Neuron (in vitro differentiated cells): Measurements from ENCODE around the gene SMYD2.

Experiments used
- H2AFZ ChIP-seq: one replicate; pipeline ENCODE4 v1.6.1; 2013; ENCODE audit warnings: low read depth, mild to moderate bottlenecking, inconsistent platforms, low read length, moderate library complexity
- H3K27me3 ChIP-seq: one replicate; pipeline ENCODE4 v1.6.1; 2013; ENCODE audit warnings: low read length; ENCODE audit not compliant: insufficient read depth
- H3K36me3 ChIP-seq: one replicate; pipeline ENCODE4 v1.6.1; 2013; ENCODE audit warnings: low read length; ENCODE audit not compliant: insufficient read depth
- H3K4me1 ChIP-seq: one replicate; pipeline ENCODE4 v1.6.1; 2013; ENCODE audit warnings: low read length; ENCODE audit not compliant: insufficient read depth
- H3K4me3 ChIP-seq: 2 replicates; pipeline ENCODE4 v1.5.1; 2013; ENCODE audit warnings: mild to moderate bottlenecking, low read length, moderate library complexity
- H3K9me3 ChIP-seq: one replicate; pipeline ENCODE4 v1.6.1; 2013; ENCODE audit warnings: low read length

The SMYD2 gene

GRCh38 chr1:214317300-214317699, 36.3 kb downstream of the SMYD2 start:
- Histone ChIP-seq H3K9me3 (no peaks in the 10 kb centered on the region), H3K36me3 (peaks cover 14% of the 10 kb centered on the region), H3K4me3 (no peak overlapping the region), H3K27me3 (no peaks in the 10 kb centered on the region), H2AFZ (no peak overlapping the region), H3K4me1 (peaks cover 16% of the 10 kb centered on the region)

- Histone ChIP-seq H3K9me3 (no peaks in the 10 kb centered on the region), H3K27me3 (no peaks in the 10 kb centered on the region), H3K4me3 (no peak overlapping the region), H3K36me3 (peaks cover 14% of the 10 kb centered on the region), H2AFZ (no peak overlapping the region), H3K4me1 (peaks cover 16% of the 10 kb centered on the region)
These were observed 36.8 kb downstream of the SMYD2 start for GRCh38 chr1:214317734-214318133.

- no peaks in the 10 kb centered on the region for H3K27me3 ChIP-seq
- peaks cover 16% of the 10 kb centered on the region for H3K4me1 ChIP-seq
- no peak overlapping the region for H2AFZ ChIP-seq
- H3K4me3 ChIP-seq: no peak overlapping the region
- no peaks in the 10 kb centered on the region for H3K9me3 ChIP-seq
- H3K36me3 ChIP-seq: peaks cover 14% of the 10 kb centered on the region
These were observed 37.4 kb downstream of the SMYD2 start for GRCh38 chr1:214318356-214318755.

- H3K36me3 ChIP-seq: peaks cover 14% of the 10 kb centered on the region
- H3K27me3 ChIP-seq: no peaks in the 10 kb centered on the region
- peaks cover 14% of the 10 kb centered on the region for H3K4me1 ChIP-seq
- H2AFZ ChIP-seq: no peak overlapping the region
- H3K4me3 ChIP-seq: no peak overlapping the region
- H3K9me3 ChIP-seq: no peaks in the 10 kb centered on the region
These were observed 38.2 kb downstream of the SMYD2 start for GRCh38 chr1:214318956-214319736.

GRCh38 chr1:214319938-214320337, 39.0 kb downstream of the SMYD2 start:
- H3K36me3 ChIP-seq: peaks cover 14% of the 10 kb centered on the region
- no peak overlapping the region for H2AFZ ChIP-seq
- no peaks in the 10 kb centered on the region for H3K9me3 ChIP-seq
- H3K27me3 ChIP-seq: no peaks in the 10 kb centered on the region
- H3K4me3 ChIP-seq: no peak overlapping the region
- H3K4me1 ChIP-seq: peaks cover 6% of the 10 kb centered on the region

GRCh38 chr1:214321705-214322453, 40.9 kb downstream of the SMYD2 start:
- no peaks in the 10 kb centered on the region for H3K9me3 ChIP-seq
- peaks cover 14% of the 10 kb centered on the region for H3K36me3 ChIP-seq
- H3K27me3 ChIP-seq: no peaks in the 10 kb centered on the region
- H3K4me1 ChIP-seq: peaks cover 4% of the 10 kb centered on the region
- no peak overlapping the region for H3K4me3 ChIP-seq
- no peak overlapping the region for H2AFZ ChIP-seq

GRCh38 chr1:214324896-214325800, 44.2 kb downstream of the SMYD2 start:
- peaks cover 3% of the 10 kb centered on the region for H3K4me1 ChIP-seq
- no peak overlapping the region for H2AFZ ChIP-seq
- H3K9me3 ChIP-seq: no peaks in the 10 kb centered on the region
- H3K4me3 ChIP-seq: no peak overlapping the region
- peaks cover 11% of the 10 kb centered on the region for H3K36me3 ChIP-seq
- no peaks in the 10 kb centered on the region for H3K27me3 ChIP-seq

- Histone ChIP-seq H3K36me3 (peaks cover 14% of the 10 kb centered on the region), H2AFZ (no peak overlapping the region), H3K27me3 (no peaks in the 10 kb centered on the region), H3K9me3 (no peaks in the 10 kb centered on the region), H3K4me3 (no peak overlapping the region), H3K4me1 (peaks cover 3% of the 10 kb centered on the region)
These were observed 45.4 kb downstream of the SMYD2 start for GRCh38 chr1:214326406-214326805.

- Histone ChIP-seq H2AFZ (no peak overlapping the region), H3K4me3 (no peak overlapping the region), H3K9me3 (no peaks in the 10 kb centered on the region), H3K36me3 (peaks cover 13% of the 10 kb centered on the region), H3K4me1 (peaks cover 3% of the 10 kb centered on the region), H3K27me3 (no peaks in the 10 kb centered on the region)
These were observed 46.6 kb downstream of the SMYD2 start for GRCh38 chr1:214327514-214327913.

- no peak overlapping the region for H3K4me3 ChIP-seq
- no peaks in the 10 kb centered on the region for H3K27me3 ChIP-seq
- peaks cover 3% of the 10 kb centered on the region for H3K4me1 ChIP-seq
- H3K36me3 ChIP-seq: peaks cover 13% of the 10 kb centered on the region
- no peak overlapping the region for H2AFZ ChIP-seq
- no peaks in the 10 kb centered on the region for H3K9me3 ChIP-seq
These were observed 48.0 kb downstream of the SMYD2 start for GRCh38 chr1:214328770-214329469.

GRCh38 chr1:214329470-214330220, 48.7 kb downstream of the SMYD2 start:
- peaks cover 13% of the 10 kb centered on the region for H3K36me3 ChIP-seq
- H3K4me1 ChIP-seq: peaks cover 3% of the 10 kb centered on the region
- H2AFZ ChIP-seq: no peak overlapping the region
- no peak overlapping the region for H3K4me3 ChIP-seq
- H3K27me3 ChIP-seq: no peaks in the 10 kb centered on the region
- no peaks in the 10 kb centered on the region for H3K9me3 ChIP-seq

- Histone ChIP-seq H3K36me3 (peaks cover 13% of the 10 kb centered on the region), H3K9me3 (no peaks in the 10 kb centered on the region), H3K4me3 (no peak overlapping the region), H3K4me1 (peaks cover 3% of the 10 kb centered on the region), H2AFZ (no peak overlapping the region), H3K27me3 (no peaks in the 10 kb centered on the region)
These were observed 49.3 kb downstream of the SMYD2 start for GRCh38 chr1:214330222-214330621.
